ENCODE measurements around the gene NAE1. TPM values are rescaled to one million over a fixed set of nuclear protein-coding genes. Genes with fewer than 3 reads are reported as not detected.
"Not testable (repeated sequence)": the region's sequence is repeated elsewhere in the genome, so short reads cannot be mapped to it uniquely, and the experiment has no call there.

The NAE1 gene
- total RNA-seq, 2 donors from 2014 or later, result 63.0 to 78.7 TPM

GRCh38 chr16:66811043-66811442, 19.7 kb downstream of the NAE1 start:
- Mint-ChIP-seq H3K36me3 (ENCODE audit: low read depth) (peaks cover 6% of the 10 kb centered on the region), H3K27ac (no peak overlapping the region), H3K4me1 (no peaks in the 10 kb centered on the region), H3K27me3 (no peaks in the 10 kb centered on the region), H3K4me3 (no peak overlapping the region)
- no peak for ATAC-seq
- no peaks in the 10 kb centered on the region for H3K9me3 ChIP-seq (ENCODE audit: control insufficient read depth, low read length, poor library complexity, severe bottlenecking)
- no peak for DNase-seq

- Mint-ChIP-seq H3K4me3 (no peak overlapping the region), H3K27ac (no peak overlapping the region), H3K27me3 (no peaks in the 10 kb centered on the region), H3K36me3 (ENCODE audit: low read depth) (peaks cover 6% of the 10 kb centered on the region), H3K4me1 (no peaks in the 10 kb centered on the region)
- H3K9me3 ChIP-seq (ENCODE audit: control insufficient read depth, low read length, poor library complexity, severe bottlenecking), result no peaks in the 10 kb centered on the region
- ATAC-seq, result no peak
- DNase-seq, result no peak
Observed at GRCh38 chr16:66810391-66810790, 20.4 kb downstream of the NAE1 start.

GRCh38 chr16:66809765-66810164, 21.0 kb downstream of the NAE1 start:
- DNase-seq (no peak), ATAC-seq (no peak)
- Mint-ChIP-seq H3K27me3 (no peaks in the 10 kb centered on the region), H3K36me3 (ENCODE audit: low read depth) (peaks cover 8% of the 10 kb centered on the region), H3K4me3 (no peak overlapping the region), H3K4me1 (no peaks in the 10 kb centered on the region), H3K27ac (no peak overlapping the region)
- no peaks in the 10 kb centered on the region for H3K9me3 ChIP-seq (ENCODE audit: control insufficient read depth, low read length, poor library complexity, severe bottlenecking)

- Mint-ChIP-seq H3K4me1 (no peaks in the 10 kb centered on the region), H3K27me3 (no peaks in the 10 kb centered on the region), H3K4me3 (no peak overlapping the region), H3K27ac (peak overlapping the region; percentile 9), H3K36me3 (ENCODE audit: low read depth) (peaks cover 9% of the 10 kb centered on the region)
- H3K9me3 ChIP-seq (ENCODE audit: control insufficient read depth, low read length, poor library complexity, severe bottlenecking), result no peaks in the 10 kb centered on the region
- DNase-seq (no peak), ATAC-seq (no peak)
Observed at GRCh38 chr16:66802159-66802558, 28.6 kb downstream of the NAE1 start.

GRCh38 chr16:66801320-66802105, 29.3 kb downstream of the NAE1 start, which contains the start of gene TERB1:
TERB1 (minus strand) TSS chr16:66801584; CDS start chr16:66796798, 4,786 bp downstream.
- H3K27ac Mint-ChIP-seq, result peak within 1 kb of the TSS; percentile 9
- H3K27me3 Mint-ChIP-seq, result no peaks in the 10 kb centered on the region
- peaks cover 9% of the 10 kb centered on the region for H3K36me3 Mint-ChIP-seq (ENCODE audit: low read depth)
- no peak within 1 kb of the TSS for H3K4me3 Mint-ChIP-seq
- DNase-seq (no peak), ATAC-seq (no peak)
- H3K9me3 ChIP-seq (ENCODE audit: control insufficient read depth, low read length, poor library complexity, severe bottlenecking), result no peaks in the 10 kb centered on the region
- H3K4me1 Mint-ChIP-seq, result no peaks in the 10 kb centered on the region

GRCh38 chr16:66800856-66801255, 29.9 kb downstream of the NAE1 start:
- peaks cover 9% of the 10 kb centered on the region for H3K36me3 Mint-ChIP-seq (ENCODE audit: low read depth)
- H3K4me1 Mint-ChIP-seq, result no peaks in the 10 kb centered on the region
- H3K4me3 Mint-ChIP-seq, result no peak overlapping the region
- no peak overlapping the region for H3K27ac Mint-ChIP-seq
- no peak for DNase-seq
- no peaks in the 10 kb centered on the region for H3K27me3 Mint-ChIP-seq
- no peak for ATAC-seq
- no peaks in the 10 kb centered on the region for H3K9me3 ChIP-seq (ENCODE audit: control insufficient read depth, low read length, poor library complexity, severe bottlenecking)

- Mint-ChIP-seq H3K36me3 (ENCODE audit: low read depth) (no peaks in the 10 kb centered on the region), H3K27ac (no peak overlapping the region)
- no peak for ATAC-seq
Observed at GRCh38 chr16:66798161-66798560, 32.6 kb downstream of the NAE1 start.

GRCh38 chr16:66793984-66794383, 36.8 kb downstream of the NAE1 start:
- H3K4me3 Mint-ChIP-seq; H3K36me3 Mint-ChIP-seq (ENCODE audit: low read depth); DNase-seq; H3K4me1 Mint-ChIP-seq; ATAC-seq; H3K27me3 Mint-ChIP-seq; H3K27ac Mint-ChIP-seq; H3K9me3 ChIP-seq (ENCODE audit: control insufficient read depth, low read length, poor library complexity, severe bottlenecking): not testable (repeated sequence)

More at GRCh38 chr16:66798161-66798560, 32.6 kb downstream of the NAE1 start:
- H3K9me3 ChIP-seq (ENCODE audit: control insufficient read depth, low read length, poor library complexity, severe bottlenecking), result no peaks in the 10 kb centered on the region
- Mint-ChIP-seq H3K4me1 (no peaks in the 10 kb centered on the region), H3K4me3 (no peak overlapping the region), H3K27me3 (no peaks in the 10 kb centered on the region)
- DNase-seq, result no peak

GRCh38 chr16:66790130-66790733, 40.5 kb downstream of the NAE1 start:
- DNase-seq (no peak), ATAC-seq (no peak)
- H3K27me3 Mint-ChIP-seq, result no peaks in the 10 kb centered on the region
- H3K9me3 ChIP-seq (ENCODE audit: control insufficient read depth, low read length, poor library complexity, severe bottlenecking), result no peaks in the 10 kb centered on the region
- H3K4me3 Mint-ChIP-seq, result no peak overlapping the region
- H3K36me3 Mint-ChIP-seq (ENCODE audit: low read depth), result no peaks in the 10 kb centered on the region
- no peak overlapping the region for H3K27ac Mint-ChIP-seq
- H3K4me1 Mint-ChIP-seq, result no peaks in the 10 kb centered on the region

- Mint-ChIP-seq H3K27ac (no peak overlapping the region), H3K4me1 (no peaks in the 10 kb centered on the region), H3K4me3 (no peak overlapping the region), H3K27me3 (no peaks in the 10 kb centered on the region), H3K36me3 (ENCODE audit: low read depth) (no peaks in the 10 kb centered on the region)
- DNase-seq (no peak), ATAC-seq (no peak)
- H3K9me3 ChIP-seq (ENCODE audit: control insufficient read depth, low read length, poor library complexity, severe bottlenecking), result no peaks in the 10 kb centered on the region
Observed at GRCh38 chr16:66787427-66787826, 43.3 kb downstream of the NAE1 start.

- DNase-seq (no peak), ATAC-seq (no peak)
- no peaks in the 10 kb centered on the region for H3K36me3 Mint-ChIP-seq (ENCODE audit: low read depth)
- no peaks in the 10 kb centered on the region for H3K4me1 Mint-ChIP-seq
- H3K4me3 Mint-ChIP-seq, result no peak overlapping the region
- no peaks in the 10 kb centered on the region for H3K27me3 Mint-ChIP-seq
- no peak overlapping the region for H3K27ac Mint-ChIP-seq
- no peaks in the 10 kb centered on the region for H3K9me3 ChIP-seq (ENCODE audit: control insufficient read depth, low read length, poor library complexity, severe bottlenecking)
Observed at GRCh38 chr16:66786551-66786950, 44.2 kb downstream of the NAE1 start.

- no peaks in the 10 kb centered on the region for H3K36me3 Mint-ChIP-seq (ENCODE audit: low read depth)
- no peaks in the 10 kb centered on the region for H3K9me3 ChIP-seq (ENCODE audit: control insufficient read depth, low read length, poor library complexity, severe bottlenecking)
- ATAC-seq, result no peak
- no peaks in the 10 kb centered on the region for H3K27me3 Mint-ChIP-seq
- H3K27ac Mint-ChIP-seq, result no peak overlapping the region
- no peak for DNase-seq
- no peak overlapping the region for H3K4me3 Mint-ChIP-seq
- no peaks in the 10 kb centered on the region for H3K4me1 Mint-ChIP-seq
Observed at GRCh38 chr16:66776457-66776856, 54.3 kb downstream of the NAE1 start.

- H3K9me3 ChIP-seq (ENCODE audit: control insufficient read depth, low read length, poor library complexity, severe bottlenecking), result no peaks in the 10 kb centered on the region
- ATAC-seq (no peak), DNase-seq (no peak)
- no peak overlapping the region for H3K4me3 Mint-ChIP-seq
- no peaks in the 10 kb centered on the region for H3K4me1 Mint-ChIP-seq
- H3K27ac Mint-ChIP-seq, result no peak overlapping the region
- no peaks in the 10 kb centered on the region for H3K36me3 Mint-ChIP-seq (ENCODE audit: low read depth)
- H3K27me3 Mint-ChIP-seq, result no peaks in the 10 kb centered on the region
Observed at GRCh38 chr16:66774981-66775380, 55.8 kb downstream of the NAE1 start.

GRCh38 chr16:66758086-66758485, 72.7 kb downstream of the NAE1 start:
- Mint-ChIP-seq H3K27me3 (peaks cover 2% of the 10 kb centered on the region), H3K27ac (no peak overlapping the region), H3K4me1 (no peaks in the 10 kb centered on the region), H3K36me3 (ENCODE audit: low read depth) (no peaks in the 10 kb centered on the region), H3K4me3 (no peak overlapping the region)
- no peaks in the 10 kb centered on the region for H3K9me3 ChIP-seq (ENCODE audit: control insufficient read depth, low read length, poor library complexity, severe bottlenecking)
- DNase-seq (no peak), ATAC-seq (no peak)

Measured in T-helper 17 cell (primary cell).